SK-N-SH treated with all-trans-retinoic acid at 6 μM for 48 hours (cell line): ENCODE data around the gene GSG1L.

Experiments
- ATAC-seq: fragments of 200-7000 bp; cut with Tn5 transposase; 3 replicates; pipeline ENCODE4 v1.9.1; 2020; ENCODE audit warnings: mild to moderate bottlenecking, moderate library complexity
- ARNTL ChIP-seq: fragments of 450-650 bp; formaldehyde crosslinking; IDR thresholded peaks from 2 replicates; pipeline ENCODE4 v1.5.0; 2020; ENCODE audit warnings: low read depth, mild to moderate bottlenecking, moderate library complexity, borderline replicate concordance
- BACH2 ChIP-seq: fragments of 250-450 bp; sonication (Bioruptor Pico); IDR thresholded peaks from 2 replicates; pipeline ENCODE4 v1.9.0; 2021; ENCODE audit warnings: mild to moderate bottlenecking, borderline replicate concordance
- CSDC2 ChIP-seq: fragments of 250-450 bp; sonication (Bioruptor Pico); IDR thresholded peaks from 2 replicates; pipeline ENCODE4 v1.5.0; 2020; ENCODE audit warnings: mild to moderate bottlenecking, moderate library complexity
- ESRRG ChIP-seq: fragments of 250-450 bp; sonication (Bioruptor Pico); IDR thresholded peaks from 2 replicates; pipeline ENCODE4 v1.6.1; 2021; ENCODE audit warnings: mild to moderate bottlenecking
- GLIS3 ChIP-seq: fragments of 250-450 bp; sonication (Bioruptor Pico); IDR thresholded peaks from 2 replicates; pipeline ENCODE4 v1.5.0; 2020; ENCODE audit warnings: mild to moderate bottlenecking, moderate library complexity
- ISL1 ChIP-seq: fragments of 250-450 bp; sonication (Bioruptor Pico); IDR thresholded peaks from 2 replicates; pipeline ENCODE4 v2.1.2; 2022; ENCODE audit warnings: mild to moderate bottlenecking, moderate library complexity
- OSR1 ChIP-seq: fragments of 250-450 bp; sonication (Bioruptor Pico); IDR thresholded peaks from 2 replicates; pipeline ENCODE4 v1.8.0; 2022; ENCODE audit warnings: moderate library complexity, mild to moderate bottlenecking, inconsistent platforms
- PPARA ChIP-seq: fragments of 250-450 bp; sonication (Bioruptor Pico); IDR thresholded peaks from 2 replicates; pipeline ENCODE4 v1.5.0; 2020; ENCODE audit warnings: mild to moderate bottlenecking, borderline replicate concordance
- RARB ChIP-seq: fragments of 250-450 bp; sonication (Bioruptor Pico); IDR thresholded peaks from 2 replicates; pipeline ENCODE4 v1.8.0; 2021; ENCODE audit warnings: mild to moderate bottlenecking, moderate library complexity
- TCF4 ChIP-seq: fragments of 250-450 bp; sonication (Bioruptor Pico); IDR thresholded peaks from 2 replicates; pipeline ENCODE4 v1.8.0; 2021; ENCODE audit warnings: mild to moderate bottlenecking, moderate library complexity, borderline replicate concordance
- TOX ChIP-seq: fragments of 250-450 bp; sonication (Bioruptor Pico); IDR thresholded peaks from 2 replicates; pipeline ENCODE4 v1.8.0; 2021; ENCODE audit warnings: mild to moderate bottlenecking, moderate library complexity, borderline replicate concordance
- ZFP3 ChIP-seq: fragments of 250-450 bp; sonication (Bioruptor Pico); IDR thresholded peaks from 2 replicates; pipeline ENCODE4 v1.5.0; 2020; ENCODE audit warnings: mild to moderate bottlenecking, moderate library complexity
- ZFP30 ChIP-seq: fragments of 450-650 bp; formaldehyde crosslinking; IDR thresholded peaks from 2 replicates; pipeline ENCODE4 v1.5.0; 2022; ENCODE audit warnings: mild to moderate bottlenecking, moderate library complexity
- ZNF565 ChIP-seq: fragments of 450-650 bp; formaldehyde crosslinking; conservative IDR thresholded peaks from 2 replicates; pipeline ENCODE4 v1.5.0; 2020; ENCODE audit warnings: low read depth, mild to moderate bottlenecking, moderate library complexity
- ZNF70 ChIP-seq: fragments of 450-650 bp; formaldehyde crosslinking; IDR thresholded peaks from 2 replicates; pipeline ENCODE4 v1.5.0; 2020; ENCODE audit warnings: mild to moderate bottlenecking, moderate library complexity
- ZNF8 ChIP-seq: fragments of 450-650 bp; formaldehyde crosslinking; IDR thresholded peaks from 2 replicates; pipeline ENCODE4 v1.5.0; 2020; ENCODE audit warnings: mild to moderate bottlenecking, moderate library complexity
- TF ChIP-seq, protein P1 (sequence below): fragments of 250-450 bp; sonication (Bioruptor Pico); IDR thresholded peaks from 2 replicates; pipeline ENCODE4 v1.5.1; 2021; ENCODE audit warnings: mild to moderate bottlenecking, moderate library complexity
- TF ChIP-seq, protein P2 (sequence below): fragments of 250-450 bp; sonication (Bioruptor Pico); IDR thresholded peaks from 2 replicates; pipeline ENCODE4 v1.8.0; 2021; ENCODE audit warnings: low read depth, mild to moderate bottlenecking, moderate library complexity, borderline replicate concordance
- TF ChIP-seq, protein P3 (sequence below): fragments of 250-450 bp; sonication (Bioruptor Pico); IDR thresholded peaks from 2 replicates; pipeline ENCODE4 v1.5.0; 2020; ENCODE audit warnings: mild to moderate bottlenecking, moderate library complexity
- TF ChIP-seq, protein P4 (sequence below): fragments of 250-450 bp; sonication (Bioruptor Pico); IDR thresholded peaks from 2 replicates; pipeline ENCODE4 v1.8.0; 2020; ENCODE audit warnings: mild to moderate bottlenecking, moderate library complexity, borderline replicate concordance

GSG1L gene

DNA sequence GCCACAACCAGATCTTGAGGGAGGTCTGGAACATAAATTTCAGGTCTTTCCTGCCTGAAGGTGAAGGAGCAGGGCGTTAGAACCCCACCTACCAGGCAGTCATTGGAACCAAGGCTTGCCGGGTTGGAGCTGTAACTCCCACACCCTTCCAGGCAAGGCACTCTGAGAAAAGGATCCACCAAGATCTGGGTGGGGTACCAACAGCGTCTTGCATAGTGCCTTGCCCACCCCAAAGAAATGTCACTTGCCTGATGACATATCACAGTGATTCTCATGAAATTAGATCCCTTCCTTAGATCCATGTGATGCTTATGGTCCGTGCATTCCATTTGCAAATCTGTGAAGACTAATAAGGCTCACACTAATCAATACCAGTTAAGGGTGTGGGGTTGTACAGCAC, 312.3 kb downstream of the GSG1L start:
- ATAC-seq, result no peak

DNA sequence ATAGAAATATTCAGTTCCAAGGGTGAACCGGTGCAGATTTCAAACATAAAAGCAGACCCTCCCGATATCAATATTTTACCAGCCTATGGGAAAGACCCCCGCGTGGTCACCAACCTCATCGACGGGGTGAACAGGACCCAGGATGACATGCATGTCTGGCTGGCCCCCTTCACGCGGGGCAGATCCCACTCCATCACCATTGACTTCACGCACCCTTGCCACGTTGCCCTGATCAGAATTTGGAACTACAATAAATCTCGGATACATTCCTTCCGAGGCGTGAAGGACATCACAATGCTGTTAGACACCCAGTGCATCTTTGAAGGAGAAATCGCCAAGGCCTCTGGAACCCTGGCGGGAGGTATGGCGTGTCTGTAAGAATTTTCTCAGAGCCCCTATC, 313.6 kb downstream of the GSG1L start:
- ATAC-seq, result no peak
- no peak for TF ChIP-seq ZNF8 (CRISPR knock-in tag)
- no peak for TF ChIP-seq GLIS3 (CRISPR knock-in tag)
- TF ChIP-seq ZFP3 (CRISPR knock-in tag), result no peak
- TF ChIP-seq ISL1, result no peak
- no peak for TF ChIP-seq ESRRG (CRISPR knock-in tag)
- TF ChIP-seq ZNF565 (CRISPR knock-in tag), result no peak
- no peak for TF ChIP-seq TOX (CRISPR knock-in tag)
- TF ChIP-seq, protein P1, sequence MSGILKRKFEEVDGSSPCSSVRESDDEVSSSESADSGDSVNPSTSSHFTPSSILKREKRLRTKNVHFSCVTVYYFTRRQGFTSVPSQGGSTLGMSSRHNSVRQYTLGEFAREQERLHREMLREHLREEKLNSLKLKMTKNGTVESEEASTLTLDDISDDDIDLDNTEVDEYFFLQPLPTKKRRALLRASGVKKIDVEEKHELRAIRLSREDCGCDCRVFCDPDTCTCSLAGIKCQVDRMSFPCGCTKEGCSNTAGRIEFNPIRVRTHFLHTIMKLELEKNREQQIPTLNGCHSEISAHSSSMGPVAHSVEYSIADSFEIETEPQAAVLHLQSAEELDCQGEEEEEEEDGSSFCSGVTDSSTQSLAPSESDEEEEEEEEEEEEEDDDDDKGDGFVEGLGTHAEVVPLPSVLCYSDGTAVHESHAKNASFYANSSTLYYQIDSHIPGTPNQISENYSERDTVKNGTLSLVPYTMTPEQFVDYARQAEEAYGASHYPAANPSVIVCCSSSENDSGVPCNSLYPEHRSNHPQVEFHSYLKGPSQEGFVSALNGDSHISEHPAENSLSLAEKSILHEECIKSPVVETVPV (CRISPR knock-in tag), result no peak
- TF ChIP-seq, protein P2, sequence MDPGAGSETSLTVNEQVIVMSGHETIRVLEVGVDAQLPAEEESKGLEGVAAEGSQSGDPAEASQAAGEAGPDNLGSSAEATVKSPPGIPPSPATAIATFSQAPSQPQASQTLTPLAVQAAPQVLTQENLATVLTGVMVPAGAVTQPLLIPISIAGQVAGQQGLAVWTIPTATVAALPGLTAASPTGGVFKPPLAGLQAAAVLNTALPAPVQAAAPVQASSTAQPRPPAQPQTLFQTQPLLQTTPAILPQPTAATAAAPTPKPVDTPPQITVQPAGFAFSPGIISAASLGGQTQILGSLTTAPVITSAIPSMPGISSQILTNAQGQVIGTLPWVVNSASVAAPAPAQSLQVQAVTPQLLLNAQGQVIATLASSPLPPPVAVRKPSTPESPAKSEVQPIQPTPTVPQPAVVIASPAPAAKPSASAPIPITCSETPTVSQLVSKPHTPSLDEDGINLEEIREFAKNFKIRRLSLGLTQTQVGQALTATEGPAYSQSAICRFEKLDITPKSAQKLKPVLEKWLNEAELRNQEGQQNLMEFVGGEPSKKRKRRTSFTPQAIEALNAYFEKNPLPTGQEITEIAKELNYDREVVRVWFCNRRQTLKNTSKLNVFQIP, result no peak
- TF ChIP-seq OSR1 (CRISPR knock-in tag), result no peak
- no peak for TF ChIP-seq ARNTL
- TF ChIP-seq TCF4 (CRISPR knock-in tag), result no peak
- TF ChIP-seq ZFP30 (CRISPR knock-in tag), result no peak
- TF ChIP-seq, protein P3, sequence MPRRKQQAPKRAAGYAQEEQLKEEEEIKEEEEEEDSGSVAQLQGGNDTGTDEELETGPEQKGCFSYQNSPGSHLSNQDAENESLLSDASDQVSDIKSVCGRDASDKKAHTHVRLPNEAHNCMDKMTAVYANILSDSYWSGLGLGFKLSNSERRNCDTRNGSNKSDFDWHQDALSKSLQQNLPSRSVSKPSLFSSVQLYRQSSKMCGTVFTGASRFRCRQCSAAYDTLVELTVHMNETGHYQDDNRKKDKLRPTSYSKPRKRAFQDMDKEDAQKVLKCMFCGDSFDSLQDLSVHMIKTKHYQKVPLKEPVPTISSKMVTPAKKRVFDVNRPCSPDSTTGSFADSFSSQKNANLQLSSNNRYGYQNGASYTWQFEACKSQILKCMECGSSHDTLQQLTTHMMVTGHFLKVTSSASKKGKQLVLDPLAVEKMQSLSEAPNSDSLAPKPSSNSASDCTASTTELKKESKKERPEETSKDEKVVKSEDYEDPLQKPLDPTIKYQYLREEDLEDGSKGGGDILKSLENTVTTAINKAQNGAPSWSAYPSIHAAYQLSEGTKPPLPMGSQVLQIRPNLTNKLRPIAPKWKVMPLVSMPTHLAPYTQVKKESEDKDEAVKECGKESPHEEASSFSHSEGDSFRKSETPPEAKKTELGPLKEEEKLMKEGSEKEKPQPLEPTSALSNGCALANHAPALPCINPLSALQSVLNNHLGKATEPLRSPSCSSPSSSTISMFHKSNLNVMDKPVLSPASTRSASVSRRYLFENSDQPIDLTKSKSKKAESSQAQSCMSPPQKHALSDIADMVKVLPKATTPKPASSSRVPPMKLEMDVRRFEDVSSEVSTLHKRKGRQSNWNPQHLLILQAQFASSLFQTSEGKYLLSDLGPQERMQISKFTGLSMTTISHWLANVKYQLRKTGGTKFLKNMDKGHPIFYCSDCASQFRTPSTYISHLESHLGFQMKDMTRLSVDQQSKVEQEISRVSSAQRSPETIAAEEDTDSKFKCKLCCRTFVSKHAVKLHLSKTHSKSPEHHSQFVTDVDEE, result no peak

More for the DNA sequence above, 312.3 kb downstream of the GSG1L start:
- TF ChIP-seq, protein P4, sequence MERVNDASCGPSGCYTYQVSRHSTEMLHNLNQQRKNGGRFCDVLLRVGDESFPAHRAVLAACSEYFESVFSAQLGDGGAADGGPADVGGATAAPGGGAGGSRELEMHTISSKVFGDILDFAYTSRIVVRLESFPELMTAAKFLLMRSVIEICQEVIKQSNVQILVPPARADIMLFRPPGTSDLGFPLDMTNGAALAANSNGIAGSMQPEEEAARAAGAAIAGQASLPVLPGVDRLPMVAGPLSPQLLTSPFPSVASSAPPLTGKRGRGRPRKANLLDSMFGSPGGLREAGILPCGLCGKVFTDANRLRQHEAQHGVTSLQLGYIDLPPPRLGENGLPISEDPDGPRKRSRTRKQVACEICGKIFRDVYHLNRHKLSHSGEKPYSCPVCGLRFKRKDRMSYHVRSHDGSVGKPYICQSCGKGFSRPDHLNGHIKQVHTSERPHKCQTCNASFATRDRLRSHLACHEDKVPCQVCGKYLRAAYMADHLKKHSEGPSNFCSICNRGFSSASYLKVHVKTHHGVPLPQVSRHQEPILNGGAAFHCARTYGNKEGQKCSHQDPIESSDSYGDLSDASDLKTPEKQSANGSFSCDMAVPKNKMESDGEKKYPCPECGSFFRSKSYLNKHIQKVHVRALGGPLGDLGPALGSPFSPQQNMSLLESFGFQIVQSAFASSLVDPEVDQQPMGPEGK (CRISPR knock-in tag), result no peak
- TF ChIP-seq TCF4 (CRISPR knock-in tag), result no peak
- TF ChIP-seq GLIS3 (CRISPR knock-in tag), result no peak
- TF ChIP-seq RARB (CRISPR knock-in tag), result no peak
- TF ChIP-seq ZNF565 (CRISPR knock-in tag), result no peak
- no peak for TF ChIP-seq PPARA
- TF ChIP-seq ARNTL, result no peak
- TF ChIP-seq, protein P2, result no peak
- no peak for TF ChIP-seq ZNF8 (CRISPR knock-in tag)
- no peak for TF ChIP-seq ESRRG (CRISPR knock-in tag)

DNA sequence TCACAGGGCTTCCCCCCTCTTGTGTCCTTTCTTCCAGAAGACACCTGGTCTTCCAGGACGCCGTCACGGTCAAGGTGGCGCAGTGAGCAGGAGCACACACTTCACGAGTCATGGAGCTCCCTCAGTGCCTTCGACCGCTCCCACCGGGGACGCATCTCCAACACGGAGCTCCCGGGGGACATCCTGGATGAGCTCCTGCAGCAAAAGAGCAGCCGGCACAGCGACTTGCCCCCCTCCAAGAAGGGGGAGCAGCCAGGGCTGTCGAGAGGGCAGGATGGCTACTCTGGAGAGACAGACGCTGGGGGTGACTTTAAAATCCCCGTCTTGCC, 314.0 kb downstream of the GSG1L start:
- TF ChIP-seq, protein P3, result no peak
- TF ChIP-seq ARNTL (no peak), ZNF70 (no peak), CSDC2 (CRISPR knock-in tag) (no peak), ZNF8 (CRISPR knock-in tag) (no peak), ISL1 (no peak), BACH2 (CRISPR knock-in tag) (no peak), ZFP30 (CRISPR knock-in tag) (no peak), ZNF565 (CRISPR knock-in tag) (no peak)
- TF ChIP-seq, protein P2, result no peak
- ATAC-seq, result no peak
